Measurements from ENCODE around the gene NTRK3.

The NTRK3 gene

GRCh38 chr15:88075102-88075501 is 181.4 kb downstream of the NTRK3 start (continued):
- TF ChIP-seq TSHZ2 (CRISPR knock-in tag; IDR thresholded peaks at IDR 0.05): no peak
- no peak for TF ChIP-seq ZNF8 (CRISPR knock-in tag; IDR thresholded peaks at IDR 0.05)

GRCh38 chr15:88074386-88074785 is 182.2 kb downstream of the NTRK3 start:
- TF ChIP-seq ARNTL (CRISPR knock-in tag; IDR thresholded peaks at IDR 0.05; ENCODE audit: borderline replicate concordance, low read depth) (no peak), TSHZ2 (CRISPR knock-in tag; IDR thresholded peaks at IDR 0.05) (no peak), ZC3H10 (CRISPR knock-in tag; IDR thresholded peaks at IDR 0.05) (no peak), CSDC2 (CRISPR knock-in tag; IDR thresholded peaks at IDR 0.05) (no peak), ISL1 (CRISPR knock-in tag; IDR thresholded peaks at IDR 0.05) (no peak), BACH2 (CRISPR knock-in tag; IDR thresholded peaks at IDR 0.05; ENCODE audit: borderline replicate concordance) (no peak), CREB5 (CRISPR knock-in tag; IDR thresholded peaks at IDR 0.05; ENCODE audit: low read depth) (no peak), ZFP30 (CRISPR knock-in tag; IDR thresholded peaks at IDR 0.05) (no peak), SNAI2 (CRISPR knock-in tag; IDR thresholded peaks at IDR 0.05) (no peak), ZFP3 (CRISPR knock-in tag; IDR thresholded peaks at IDR 0.05) (no peak), PPARA (CRISPR knock-in tag; IDR thresholded peaks at IDR 0.05; ENCODE audit: borderline replicate concordance) (no peak), ZNF565 (CRISPR knock-in tag; conservative IDR thresholded peaks at IDR 0.05; ENCODE audit: low read depth) (no peak), ESRRG (CRISPR knock-in tag; IDR thresholded peaks at IDR 0.05) (no peak), ZNF70 (CRISPR knock-in tag; IDR thresholded peaks at IDR 0.05) (no peak), POU6F1 (CRISPR knock-in tag; IDR thresholded peaks at IDR 0.05; ENCODE audit: borderline replicate concordance, low read depth) (no peak), TCF4 (CRISPR knock-in tag; IDR thresholded peaks at IDR 0.05; ENCODE audit: borderline replicate concordance) (no peak), TOX (CRISPR knock-in tag; IDR thresholded peaks at IDR 0.05; ENCODE audit: borderline replicate concordance) (no peak), ZNF8 (CRISPR knock-in tag; IDR thresholded peaks at IDR 0.05) (no peak), PATZ1 (CRISPR knock-in tag; IDR thresholded peaks at IDR 0.05; ENCODE audit: borderline replicate concordance) (no peak)
- TF ChIP-seq, protein P1, sequence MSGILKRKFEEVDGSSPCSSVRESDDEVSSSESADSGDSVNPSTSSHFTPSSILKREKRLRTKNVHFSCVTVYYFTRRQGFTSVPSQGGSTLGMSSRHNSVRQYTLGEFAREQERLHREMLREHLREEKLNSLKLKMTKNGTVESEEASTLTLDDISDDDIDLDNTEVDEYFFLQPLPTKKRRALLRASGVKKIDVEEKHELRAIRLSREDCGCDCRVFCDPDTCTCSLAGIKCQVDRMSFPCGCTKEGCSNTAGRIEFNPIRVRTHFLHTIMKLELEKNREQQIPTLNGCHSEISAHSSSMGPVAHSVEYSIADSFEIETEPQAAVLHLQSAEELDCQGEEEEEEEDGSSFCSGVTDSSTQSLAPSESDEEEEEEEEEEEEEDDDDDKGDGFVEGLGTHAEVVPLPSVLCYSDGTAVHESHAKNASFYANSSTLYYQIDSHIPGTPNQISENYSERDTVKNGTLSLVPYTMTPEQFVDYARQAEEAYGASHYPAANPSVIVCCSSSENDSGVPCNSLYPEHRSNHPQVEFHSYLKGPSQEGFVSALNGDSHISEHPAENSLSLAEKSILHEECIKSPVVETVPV (CRISPR knock-in tag; IDR thresholded peaks at IDR 0.05): no peak
- no peak for ATAC-seq

Data from SK-N-SH treated with all-trans-retinoic acid at 6 μM for 48 hours (cell line).